CD4-positive, alpha-beta T cell (primary cell): ENCODE measurements around the gene RDH5. TPM values are rescaled to one million over a fixed set of nuclear protein-coding genes. Genes with fewer than 3 reads are reported as not detected.

Experiments
- ATAC-seq: fragments of 200-7000 bp; cut with Tn5 transposase; one replicate; pipeline ENCODE4 v1.10.0; 2022; ENCODE audit warnings: mild to moderate bottlenecking; ENCODE audit not compliant: poor library complexity
- CTCF ChIA-PET: fragments of 350-600 bp; sonication (Branson Sonifier 250); formaldehyde crosslinking; loops from one replicate; lab custom pipeline; 2021; ENCODE audit warnings: antibody characterized with exemption, inconsistent platforms; lab: Charles Lee
- POLR2A ChIA-PET: fragments of 350-600 bp; sonication (Branson Sonifier 250); formaldehyde crosslinking; loops from one replicate; lab custom pipeline; 2021; ENCODE audit warnings: antibody characterized with exemption, inconsistent platforms; lab: Charles Lee
- DNase-seq, 14 experiments: peaks; one replicate each; pipeline ENCODE4 v3.0.0-alpha.2; 2013 to 2020; ENCODE audit warnings: mixed read lengths in 2 of 14
- H3K27ac ChIP-seq, 2 donors: one replicate each; pipeline versions ENCODE4 v1.5.1 to v1.7.0; 2013; ENCODE audit warnings: low read length in 2 of 2, low read depth in 1 of 2, mild to moderate bottlenecking in 1 of 2
- H3K27me3 ChIP-seq, 2 experiments: 1 replicate in 1 of 2; 2 replicates in 1 of 2; pipeline versions ENCODE4 v1.6.1 to v1.7.0; 2013; ENCODE audit warnings: low read length in 2 of 2, control low read depth in 1 of 2, mild to moderate bottlenecking in 1 of 2, moderate library complexity in 1 of 2; ENCODE audit not compliant: insufficient read depth in 2 of 2, control insufficient read depth in 1 of 2
- H3K36me3 ChIP-seq: one replicate; pipeline ENCODE4 v1.6.1; 2013; ENCODE audit warnings: low read length, control low read depth; ENCODE audit not compliant: insufficient read depth
- H3K4me1 ChIP-seq: one replicate; pipeline ENCODE4 v1.6.1; 2013; ENCODE audit warnings: low read length, control low read depth; ENCODE audit not compliant: insufficient read depth
- H3K4me3 ChIP-seq: one replicate; pipeline ENCODE4 v1.5.1; 2013; ENCODE audit warnings: mild to moderate bottlenecking, low read length, moderate library complexity
- H3K9me3 ChIP-seq, 2 experiments: 1 replicate in 1 of 2; 2 replicates in 1 of 2; pipeline versions ENCODE4 v1.6.1 to v1.7.0; 2013; ENCODE audit warnings: low read length in 2 of 2, mild to moderate bottlenecking in 2 of 2, control low read depth in 1 of 2, moderate library complexity in 1 of 2; ENCODE audit not compliant: control insufficient read depth in 1 of 2, insufficient read depth in 1 of 2
- H3K27ac Mint-ChIP-seq: one replicate; pipeline ENCODE4 v1.8.0; 2020; ENCODE audit warnings: mixed read lengths
- H3K27me3 Mint-ChIP-seq: one replicate; pipeline ENCODE4 v1.8.0; 2021; ENCODE audit warnings: mixed read lengths
- H3K36me3 Mint-ChIP-seq: one replicate; pipeline ENCODE4 v1.8.0; 2021; ENCODE audit warnings: low read depth, mixed read lengths
- H3K4me1 Mint-ChIP-seq: one replicate; pipeline ENCODE4 v1.8.0; 2021; ENCODE audit warnings: low read depth, mixed read lengths
- H3K4me3 Mint-ChIP-seq: one replicate; pipeline ENCODE4 v1.8.0; 2020; ENCODE audit warnings: mild to moderate bottlenecking, mixed read lengths
- H3K9me3 Mint-ChIP-seq: one replicate; pipeline ENCODE4 v1.8.0; 2020; ENCODE audit warnings: mixed read lengths
- intact Hi-C, 2 experiments: fragments of 100-400 bp; cut with DNase I in 1 of 2; cut with micrococcal nuclease in 1 of 2; formaldehyde crosslinking; loops; one replicate each; pipeline versions ENCODE4 v1.15.1 to v1.9.0; 2023 to 2025; cut with DNase I, micrococcal nuclease
- total RNA-seq, 174 experiments: library from RNA in 2 of 174; stranded (reverse) in 2 of 174; gene quantifications; one replicate each; pipeline ENCODE4 v1.2.3 and lab custom pipeline; 2021 to 2026
- TF ChIP-seq, protein P1 (sequence below): fragments of 200-600 bp; IDR thresholded peaks from one replicate; pipeline ENCODE4 v1.8.0; 2022; ENCODE audit warnings: antibody characterized with exemption, mild to moderate bottlenecking

RDH5 gene
- total RNA-seq, 2 experiments from 2014 or later, result 8.8 TPM

DNA sequence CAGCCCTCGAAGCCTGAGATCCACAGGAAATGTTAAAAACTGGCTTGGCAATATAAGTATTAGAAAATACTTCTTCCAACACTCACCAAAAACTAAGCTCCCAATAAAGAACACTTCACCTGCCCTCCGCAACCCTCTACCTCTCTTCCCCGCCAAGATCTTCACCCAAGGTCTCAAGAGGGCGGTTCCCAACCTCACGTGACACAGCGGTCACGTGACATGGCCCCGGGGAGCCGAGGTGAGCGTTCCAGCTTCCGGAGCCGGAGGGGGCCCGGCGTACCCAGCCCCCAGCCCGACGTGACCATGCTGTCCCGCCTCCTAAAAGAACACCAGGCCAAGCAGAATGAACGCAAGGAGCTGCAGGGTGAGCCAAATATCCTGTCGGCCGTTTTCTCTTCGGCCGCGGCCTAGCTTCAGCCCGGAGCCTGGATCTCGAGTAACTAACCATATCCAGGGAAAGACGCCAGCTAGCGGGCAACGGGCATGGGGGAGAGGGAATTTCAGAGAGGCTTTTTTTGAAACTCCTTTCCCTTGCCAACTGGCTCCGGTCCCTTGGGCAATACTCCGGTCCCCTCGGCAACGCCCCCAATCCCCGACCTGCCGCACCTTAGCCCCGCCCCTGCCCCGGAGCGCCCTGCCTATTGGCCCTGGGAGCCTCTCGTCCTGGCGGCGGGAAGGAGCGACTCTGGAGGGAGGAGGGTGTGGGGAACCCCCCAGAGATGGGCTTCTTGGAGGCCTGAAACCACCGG is 4.2 kb upstream of the RDH5 start, which contains the start of gene BLOC1S1:
TSS of gene BLOC1S1 (plus strand) at position 214 of the 749 bp plus-strand sequence. CDS start at position 220, 6 bp downstream.
- DNase-seq, result peak; percentile 86 to 96 (median 90)
- Histone ChIP-seq H3K4me1 (peaks cover 43% of the 10 kb centered on the region), H3K27ac (peak within 1 kb of the TSS; percentile 93 to 94), H3K4me3 (peak within 1 kb of the TSS; percentile 75), H3K27me3 (no peaks in the 10 kb centered on the region), H3K36me3 (peaks cover 18% of the 10 kb centered on the region), H3K9me3 (no peaks in the 10 kb centered on the region)
- TF ChIP-seq, protein P1, sequence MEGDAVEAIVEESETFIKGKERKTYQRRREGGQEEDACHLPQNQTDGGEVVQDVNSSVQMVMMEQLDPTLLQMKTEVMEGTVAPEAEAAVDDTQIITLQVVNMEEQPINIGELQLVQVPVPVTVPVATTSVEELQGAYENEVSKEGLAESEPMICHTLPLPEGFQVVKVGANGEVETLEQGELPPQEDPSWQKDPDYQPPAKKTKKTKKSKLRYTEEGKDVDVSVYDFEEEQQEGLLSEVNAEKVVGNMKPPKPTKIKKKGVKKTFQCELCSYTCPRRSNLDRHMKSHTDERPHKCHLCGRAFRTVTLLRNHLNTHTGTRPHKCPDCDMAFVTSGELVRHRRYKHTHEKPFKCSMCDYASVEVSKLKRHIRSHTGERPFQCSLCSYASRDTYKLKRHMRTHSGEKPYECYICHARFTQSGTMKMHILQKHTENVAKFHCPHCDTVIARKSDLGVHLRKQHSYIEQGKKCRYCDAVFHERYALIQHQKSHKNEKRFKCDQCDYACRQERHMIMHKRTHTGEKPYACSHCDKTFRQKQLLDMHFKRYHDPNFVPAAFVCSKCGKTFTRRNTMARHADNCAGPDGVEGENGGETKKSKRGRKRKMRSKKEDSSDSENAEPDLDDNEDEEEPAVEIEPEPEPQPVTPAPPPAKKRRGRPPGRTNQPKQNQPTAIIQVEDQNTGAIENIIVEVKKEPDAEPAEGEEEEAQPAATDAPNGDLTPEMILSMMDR, result no peak
- Mint-ChIP-seq H3K27me3 (peaks cover 4% of the 10 kb centered on the region), H3K4me3 (peak within 1 kb of the TSS; percentile 96), H3K9me3 (no peaks in the 10 kb centered on the region), H3K4me1 (peaks cover 34% of the 10 kb centered on the region), H3K27ac (peak within 1 kb of the TSS; percentile 92), H3K36me3 (peaks cover 21% of the 10 kb centered on the region)
- ChIA-PET POLR2A (interaction anchor here (0.7 to 2.7 kb wide), 12 partner anchors 9 to 913 kb away, joined by 3 to 30 read pairs (median 6); partner anchors contain the start of genes CD63, ITGA7, ORMDL2 and RAB5B), CTCF (interaction anchor here (1.0 to 1.6 kb wide), 3 partner anchors 9 to 71 kb away, joined by 3 to 9 read pairs (median 4); no protein-coding TSS in a partner anchor)
- intact Hi-C loops, result no loop called here
- peak; percentile 97 for ATAC-seq

GRCh38 chr12:55716582-55716957 is 3.6 kb upstream of the RDH5 start:
- H3K27me3 Mint-ChIP-seq, result peaks cover 4% of the 10 kb centered on the region

More at GRCh38 chr12:55716582-55716957, 3.6 kb upstream of the RDH5 start:
- Histone ChIP-seq H3K4me3 (peak overlapping the region; percentile 75), H3K4me1 (peaks cover 44% of the 10 kb centered on the region), H3K36me3 (peaks cover 18% of the 10 kb centered on the region), H3K27ac (peak overlapping the region; percentile 93 to 94), H3K9me3 (no peaks in the 10 kb centered on the region), H3K27me3 (no peaks in the 10 kb centered on the region)
- ChIA-PET CTCF (interaction anchor here (1.6 kb wide), 1 partner anchor 21 kb away, joined by 9 read pairs; no protein-coding TSS in a partner anchor), POLR2A (interaction anchor here (1.0 to 2.7 kb wide), 9 partner anchors 9 to 913 kb away, joined by 3 to 30 read pairs (median 6); partner anchors contain the start of genes CD63, ITGA7, ORMDL2 and RAB5B)
- peak overlapping the region; percentile 96 for H3K4me3 Mint-ChIP-seq
- peak overlapping the region; percentile 92 for H3K27ac Mint-ChIP-seq
- no peaks in the 10 kb centered on the region for H3K9me3 Mint-ChIP-seq
- TF ChIP-seq, protein P1, result no peak
- intact Hi-C loops, result no loop called here
- peaks cover 34% of the 10 kb centered on the region for H3K4me1 Mint-ChIP-seq
- no peak for DNase-seq
- H3K36me3 Mint-ChIP-seq, result peaks cover 21% of the 10 kb centered on the region
- no peak for ATAC-seq
